Activated CD8-positive, alpha-beta T cell treated with anti-CD3 and anti-CD28 coated beads for 36 hours (primary cell): Measurements from ENCODE around the gene MEOX1. TPM values are rescaled to one million over a fixed set of nuclear protein-coding genes. Genes with fewer than 3 reads are reported as not detected.

ENCODE experiments used
- ATAC-seq: fragments of 200-7000 bp; cut with Tn5 transposase; one replicate; pipeline ENCODE4 v1.10.0; 2021; ENCODE audit warnings: mild to moderate bottlenecking, moderate library complexity
- CTCF ChIA-PET: fragments of 350-600 bp; sonication (Branson Sonifier 250); formaldehyde crosslinking; loops from one replicate; lab custom pipeline; 2021; ENCODE audit warnings: antibody characterized with exemption; lab: Charles Lee
- POLR2A ChIA-PET: fragments of 350-600 bp; sonication (Branson Sonifier 250); formaldehyde crosslinking; loops from one replicate; lab custom pipeline; 2021; ENCODE audit warnings: antibody characterized with exemption; lab: Charles Lee
- DNase-seq: peaks from one replicate; pipeline ENCODE4 v3.0.0-alpha.2; 2020
- H3K27ac Mint-ChIP-seq: one replicate; pipeline ENCODE4 v1.8.0; 2021; ENCODE audit warnings: mild to moderate bottlenecking, mixed read lengths
- H3K27me3 Mint-ChIP-seq: one replicate; pipeline ENCODE4 v1.8.0; 2021; ENCODE audit warnings: mixed read lengths
- H3K36me3 Mint-ChIP-seq: one replicate; pipeline ENCODE4 v1.8.0; 2021; ENCODE audit warnings: low read depth, mixed read lengths
- H3K4me1 Mint-ChIP-seq: one replicate; pipeline ENCODE4 v1.8.0; 2021; ENCODE audit warnings: low read depth, mixed read lengths
- H3K4me3 Mint-ChIP-seq: one replicate; pipeline ENCODE4 v1.8.0; 2021; ENCODE audit warnings: mild to moderate bottlenecking, moderate library complexity, mixed read lengths
- H3K9me3 Mint-ChIP-seq: one replicate; pipeline ENCODE4 v1.8.0; 2021; ENCODE audit warnings: mixed read lengths
- CTCF ChIP-seq: fragments of 200-600 bp; IDR thresholded peaks from one replicate; pipeline ENCODE4 v1.8.0; 2022; ENCODE audit warnings: antibody characterized with exemption, mild to moderate bottlenecking
- intact Hi-C: fragments of 100-400 bp; cut with micrococcal nuclease; formaldehyde crosslinking; loops from one replicate; pipeline ENCODE4 v1.10.0; 2022
- total RNA-seq, 2 experiments: library from RNA; stranded (reverse); gene quantifications; one replicate each; pipeline ENCODE4 v1.2.3, GENCODE V29; 2021

MEOX1 gene
- total RNA-seq, 2 experiments from 2014 or later: 0.45 to 0.47 TPM

GRCh38 chr17:43598357-43599045 is 63.2 kb downstream of the MEOX1 start:
- H3K27ac Mint-ChIP-seq: no peak overlapping the region
- DNase-seq (no peak), ATAC-seq (no peak)
- H3K4me1 Mint-ChIP-seq: no peaks in the 10 kb centered on the region
- H3K9me3 Mint-ChIP-seq: no peaks in the 10 kb centered on the region
- H3K27me3 Mint-ChIP-seq: no peaks in the 10 kb centered on the region
- CTCF ChIA-PET: interaction anchor here (1.0 to 1.3 kb wide), 3 partner anchors 22 to 74 kb away, joined by 3 to 6 read pairs (median 3); no protein-coding TSS in a partner anchor
- no peak overlapping the region for H3K4me3 Mint-ChIP-seq
- H3K36me3 Mint-ChIP-seq: no peaks in the 10 kb centered on the region
- POLR2A ChIA-PET: no interaction called here
- intact Hi-C loops: no loop called here
- TF ChIP-seq CTCF: no peak

- CTCF ChIA-PET: interaction anchor here (1.4 kb wide), 1 partner anchor 21 kb away, joined by 9 read pairs; no protein-coding TSS in a partner anchor
- ATAC-seq (no peak), DNase-seq (no peak)
Observed at GRCh38 chr17:43597624-43598356, 63.9 kb downstream of the MEOX1 start.

GRCh38 chr17:43595466-43595865 is 66.3 kb downstream of the MEOX1 start:
- H3K9me3 Mint-ChIP-seq: no peaks in the 10 kb centered on the region
- H3K4me3 Mint-ChIP-seq: no peak overlapping the region
- no peaks in the 10 kb centered on the region for H3K27me3 Mint-ChIP-seq
- ChIA-PET POLR2A (no interaction called here), CTCF (no interaction called here)
- no peak for TF ChIP-seq CTCF
- no peaks in the 10 kb centered on the region for H3K4me1 Mint-ChIP-seq
- no peak overlapping the region for H3K27ac Mint-ChIP-seq
- intact Hi-C loops: no loop called here
- H3K36me3 Mint-ChIP-seq: no peaks in the 10 kb centered on the region
- no peak for DNase-seq
- no peak for ATAC-seq

More at GRCh38 chr17:43597624-43598356, 63.9 kb downstream of the MEOX1 start:
- Mint-ChIP-seq H3K4me1 (no peaks in the 10 kb centered on the region), H3K9me3 (no peaks in the 10 kb centered on the region), H3K36me3 (no peaks in the 10 kb centered on the region), H3K27ac (no peak overlapping the region), H3K4me3 (no peak overlapping the region), H3K27me3 (no peaks in the 10 kb centered on the region)
- POLR2A ChIA-PET: no interaction called here
- intact Hi-C loops: no loop called here
- TF ChIP-seq CTCF: no peak

GRCh38 chr17:43591779-43592562 is 69.8 kb downstream of the MEOX1 start:
- ATAC-seq (no peak), DNase-seq (no peak)
- TF ChIP-seq CTCF: no peak
- CTCF ChIA-PET: interaction anchor here (0.6 to 2.0 kb wide), 3 partner anchors 9 to 82 kb away, joined by 3 to 7 read pairs (median 5); no protein-coding TSS in a partner anchor
- Mint-ChIP-seq H3K4me1 (no peaks in the 10 kb centered on the region), H3K9me3 (no peaks in the 10 kb centered on the region), H3K36me3 (no peaks in the 10 kb centered on the region), H3K27ac (no peak overlapping the region), H3K27me3 (no peaks in the 10 kb centered on the region), H3K4me3 (no peak overlapping the region)
- intact Hi-C loops: no loop called here
- POLR2A ChIA-PET: no interaction called here
